SK-N-SH (cell line): ENCODE data around the gene DDAH1.

ENCODE experiments used
- CHD2 ChIP-seq: fragments of 150-350 bp; IDR thresholded peaks from 2 replicates; pipeline ENCODE4 v1.6.1; 2018; ENCODE audit warnings: low read length; ENCODE audit not compliant: partially characterized antibody
- EP300 ChIP-seq, 2 experiments: IDR thresholded peaks; 2 replicates each; pipeline versions ENCODE4 v1.4.0 to v1.6.1; 2012; ENCODE audit warnings: borderline replicate concordance in 1 of 2, low read depth in 1 of 2, low read length in 1 of 2
- MEF2A ChIP-seq: IDR thresholded peaks from 2 replicates; pipeline ENCODE4 v1.4.0; 2012; ENCODE audit warnings: low read depth, borderline replicate concordance
- POLR2AphosphoS5 ChIP-seq: IDR thresholded peaks from 2 replicates; pipeline ENCODE4 v1.6.1; 2012; ENCODE audit warnings: low read depth, low read length
- RFX5 ChIP-seq: IDR thresholded peaks from 2 replicates; pipeline ENCODE4 v1.6.1; 2012; ENCODE audit warnings: mild to moderate bottlenecking, improper control_type of control experiment, low read length
- YY1 ChIP-seq: IDR thresholded peaks from 2 replicates; pipeline ENCODE4 v1.4.0; 2012; ENCODE audit warnings: low read depth, mild to moderate bottlenecking
- TF ChIP-seq, protein P1 (sequence below): fragments of 200-600 bp; sonication (generic); IDR thresholded peaks from 2 replicates; pipeline ENCODE4 v1.6.1; 2017; ENCODE audit warnings: antibody characterized with exemption, mild to moderate bottlenecking, moderate library complexity

- TF ChIP-seq, protein P1, sequence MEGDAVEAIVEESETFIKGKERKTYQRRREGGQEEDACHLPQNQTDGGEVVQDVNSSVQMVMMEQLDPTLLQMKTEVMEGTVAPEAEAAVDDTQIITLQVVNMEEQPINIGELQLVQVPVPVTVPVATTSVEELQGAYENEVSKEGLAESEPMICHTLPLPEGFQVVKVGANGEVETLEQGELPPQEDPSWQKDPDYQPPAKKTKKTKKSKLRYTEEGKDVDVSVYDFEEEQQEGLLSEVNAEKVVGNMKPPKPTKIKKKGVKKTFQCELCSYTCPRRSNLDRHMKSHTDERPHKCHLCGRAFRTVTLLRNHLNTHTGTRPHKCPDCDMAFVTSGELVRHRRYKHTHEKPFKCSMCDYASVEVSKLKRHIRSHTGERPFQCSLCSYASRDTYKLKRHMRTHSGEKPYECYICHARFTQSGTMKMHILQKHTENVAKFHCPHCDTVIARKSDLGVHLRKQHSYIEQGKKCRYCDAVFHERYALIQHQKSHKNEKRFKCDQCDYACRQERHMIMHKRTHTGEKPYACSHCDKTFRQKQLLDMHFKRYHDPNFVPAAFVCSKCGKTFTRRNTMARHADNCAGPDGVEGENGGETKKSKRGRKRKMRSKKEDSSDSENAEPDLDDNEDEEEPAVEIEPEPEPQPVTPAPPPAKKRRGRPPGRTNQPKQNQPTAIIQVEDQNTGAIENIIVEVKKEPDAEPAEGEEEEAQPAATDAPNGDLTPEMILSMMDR, result no peak
- TF ChIP-seq CHD2 (no peak), EP300 (IDR thresholded peaks at IDR 0.05; ENCODE audit: borderline replicate concordance in 1 of 2, low read depth in 1 of 2, low read length in 1 of 2) (no peak), MEF2A (no peak), RFX5 (no peak), POLR2AphosphoS5 (no peak), YY1 (no peak)
Observed at GRCh38 chr1:85467929-85468540, 3.1 kb upstream of the DDAH1 start.
